SKM-1 (cell line): ENCODE measurements around the gene SMYD1.

Experiments used
- DNase-seq: peaks from one replicate; lab custom pipeline; 2025; ENCODE audit not compliant: unreplicated experiment; lab: John Stamatoyannopoulos, UW

SMYD1 gene

DNA sequence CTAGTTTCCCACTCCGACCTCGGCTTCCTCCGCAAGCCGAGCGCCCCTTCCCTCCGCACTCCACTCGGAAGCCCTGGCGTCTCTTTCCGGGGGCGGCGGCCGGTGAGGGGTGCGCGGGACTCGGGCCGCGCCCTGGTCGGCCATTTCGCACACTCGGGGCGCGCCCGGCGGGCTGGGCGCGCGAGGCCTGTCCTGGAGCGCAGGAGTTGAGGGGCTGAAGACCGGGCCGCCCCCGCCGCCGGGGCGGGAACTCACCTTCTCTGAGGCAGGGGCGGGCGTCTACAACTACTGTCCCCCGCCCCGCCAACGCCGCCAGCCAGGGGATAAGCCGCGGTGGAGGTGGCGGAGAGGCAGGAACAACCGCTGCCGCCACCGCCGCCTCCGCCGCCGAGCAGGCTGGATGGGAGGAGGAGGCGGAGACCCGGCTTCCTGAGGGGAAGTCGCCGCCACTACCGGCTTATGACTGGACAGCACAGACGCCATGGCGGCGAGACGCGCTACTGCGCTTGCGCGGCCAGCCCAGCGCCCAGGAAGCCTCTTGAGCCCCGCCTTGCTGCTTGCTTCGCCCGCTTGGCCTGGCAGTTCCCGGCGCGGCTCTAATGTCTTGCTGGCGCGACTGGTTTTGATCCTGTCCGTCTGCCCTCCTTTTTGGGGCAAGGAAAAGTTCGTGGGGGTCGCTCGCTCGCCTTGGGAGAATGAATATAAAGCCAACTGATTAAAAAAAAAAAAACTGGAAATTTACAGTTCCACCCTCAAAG lies 12.1 kb upstream of the SMYD1 start, which contains the start of gene KRCC1:
TSS of gene KRCC1 (minus strand) at position 413 of the 758 bp plus-strand sequence. CDS start 27,220 bp downstream, outside the sequence.
- DNase-seq = peak; percentile 90

DNA sequence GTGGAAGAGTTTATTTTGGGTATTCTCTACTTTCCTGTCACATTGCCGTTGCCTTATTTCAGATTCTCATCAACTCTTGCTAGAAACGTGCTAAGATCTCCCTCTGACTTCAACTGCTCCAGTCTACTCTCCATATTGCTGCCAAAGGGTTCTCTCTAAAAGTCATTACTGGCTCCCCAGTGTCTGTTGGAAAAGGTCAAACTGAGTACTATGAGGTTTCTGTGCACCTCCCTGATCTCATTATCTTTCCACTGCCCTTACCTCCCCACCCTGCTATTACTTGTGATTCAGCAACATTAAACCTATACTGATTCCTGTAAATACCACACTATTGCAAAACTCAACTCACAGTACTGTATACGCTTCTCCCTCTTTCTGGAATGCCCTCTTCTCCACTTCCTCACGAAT lies 10.2 kb upstream of the SMYD1 start:
- DNase-seq = no peak

DNA sequence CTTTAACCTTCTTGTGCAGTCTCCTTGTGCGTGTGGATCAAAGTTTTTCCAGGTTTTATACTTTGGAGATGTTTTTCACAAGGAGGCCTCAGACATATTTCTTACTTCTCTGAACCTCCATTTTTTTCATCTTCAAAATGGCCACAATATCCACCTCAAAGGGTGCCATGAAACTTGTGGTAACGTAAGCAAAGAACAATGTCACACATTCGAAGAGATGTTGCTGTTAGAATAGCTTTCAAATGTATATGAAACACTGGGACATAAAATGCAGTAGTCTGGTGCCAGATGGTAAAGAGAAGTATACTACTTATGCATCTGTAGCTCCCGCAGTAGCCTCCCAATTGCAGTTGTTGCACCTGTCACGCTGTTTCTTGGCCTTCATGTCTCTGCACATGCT lies 9.4 kb upstream of the SMYD1 start:
- no peak for DNase-seq

DNA sequence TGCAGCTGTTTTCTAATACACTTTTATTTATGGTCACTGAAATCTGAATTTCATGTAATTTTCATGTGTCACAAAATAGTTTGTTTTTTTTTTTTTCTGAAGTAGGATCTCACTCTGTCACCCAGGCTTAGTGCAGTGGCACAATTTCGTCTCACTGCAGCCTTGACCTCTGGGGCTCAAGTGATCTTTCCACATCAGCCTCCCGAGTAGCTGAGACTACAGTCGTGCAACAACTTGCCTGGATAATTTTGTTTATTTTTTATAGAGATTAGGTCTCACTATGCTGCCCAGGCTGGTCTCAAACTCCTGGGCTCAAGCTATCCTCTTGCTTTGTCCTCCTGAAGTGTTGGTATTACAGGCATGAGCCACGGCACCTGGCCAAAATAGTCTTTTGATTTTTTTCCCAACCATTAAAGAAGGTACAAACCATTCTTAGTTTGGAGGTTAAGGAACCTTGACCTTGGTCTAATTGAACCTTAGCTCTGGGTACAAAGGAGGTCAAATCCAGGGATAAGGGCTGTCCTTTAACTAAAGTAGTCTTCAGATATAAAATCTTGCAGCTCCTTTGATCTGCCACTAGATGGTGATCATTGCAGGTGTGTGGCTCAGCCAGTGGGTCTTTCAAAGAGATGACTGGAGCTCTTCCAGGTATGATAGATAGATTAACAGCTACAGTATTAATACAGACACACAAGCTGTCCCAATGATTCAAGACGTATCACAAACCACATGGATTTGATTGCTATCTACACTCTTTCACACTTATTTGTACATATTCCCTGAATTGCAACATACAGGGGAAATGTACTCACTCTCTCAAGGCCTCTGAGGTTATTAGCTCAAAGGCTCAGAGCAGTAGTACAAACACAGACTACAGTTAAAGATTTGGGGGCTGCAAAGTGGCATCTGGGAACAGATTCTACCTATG lies 7.4 kb upstream of the SMYD1 start:
- DNase-seq = peak; percentile 85

DNA sequence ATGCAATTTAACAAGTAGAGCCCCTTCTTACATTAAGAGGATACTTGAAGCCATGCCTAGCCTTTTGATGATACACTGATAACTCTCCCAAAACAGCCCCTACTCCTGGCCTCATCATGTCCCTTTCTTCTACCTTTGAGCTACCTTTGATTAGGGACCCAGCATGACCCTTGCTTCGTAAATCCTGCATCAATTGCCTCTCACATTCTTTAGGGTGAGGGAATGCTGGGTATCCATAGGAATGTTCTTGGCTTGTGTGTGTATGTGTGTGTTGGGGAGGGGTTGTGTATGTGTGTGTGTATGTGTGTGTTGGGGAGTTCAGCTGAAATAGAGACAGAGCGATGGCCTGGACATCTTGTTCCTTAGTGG lies 6.7 kb upstream of the SMYD1 start:
- no peak for DNase-seq

DNA sequence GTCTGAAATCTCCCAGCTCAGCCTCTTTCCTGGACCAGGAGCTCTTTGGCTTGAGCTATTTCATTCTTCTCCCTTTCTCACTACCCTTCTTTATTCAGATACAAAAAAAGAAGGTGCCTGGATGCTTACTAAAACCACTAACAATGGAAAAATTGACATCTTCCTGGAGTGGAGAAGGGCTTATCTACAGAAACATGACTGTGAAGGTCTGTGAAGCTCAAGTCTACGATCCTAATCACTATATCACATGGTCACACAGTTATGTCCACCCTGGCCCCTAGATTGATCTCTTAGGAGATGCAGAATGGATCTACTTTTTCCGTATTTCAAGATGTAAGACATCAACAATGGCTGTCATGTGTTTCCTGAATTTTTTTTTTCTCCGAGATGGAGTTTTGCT lies 6.3 kb upstream of the SMYD1 start:
- no peak for DNase-seq

DNA sequence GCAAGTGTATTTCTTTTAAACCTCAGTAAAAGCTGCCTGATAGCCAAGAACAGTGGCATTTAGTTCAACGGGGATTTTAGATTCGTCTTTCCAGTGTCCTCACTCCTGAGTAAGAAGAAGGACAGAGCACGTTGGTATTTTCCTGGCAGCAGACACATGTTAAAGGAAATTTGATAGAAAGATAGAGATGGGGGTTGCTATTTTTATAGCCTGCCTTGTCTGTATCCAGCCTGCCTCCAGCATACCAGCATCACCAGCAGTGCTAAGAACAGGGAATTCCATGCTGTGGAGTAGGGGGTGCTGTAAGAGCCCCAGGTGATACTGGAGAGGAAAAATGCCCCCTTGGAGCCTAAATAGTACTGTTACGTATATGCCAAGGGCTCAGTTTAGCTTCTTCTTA lies 1.1 kb upstream of the SMYD1 start:
- DNase-seq = no peak

DNA sequence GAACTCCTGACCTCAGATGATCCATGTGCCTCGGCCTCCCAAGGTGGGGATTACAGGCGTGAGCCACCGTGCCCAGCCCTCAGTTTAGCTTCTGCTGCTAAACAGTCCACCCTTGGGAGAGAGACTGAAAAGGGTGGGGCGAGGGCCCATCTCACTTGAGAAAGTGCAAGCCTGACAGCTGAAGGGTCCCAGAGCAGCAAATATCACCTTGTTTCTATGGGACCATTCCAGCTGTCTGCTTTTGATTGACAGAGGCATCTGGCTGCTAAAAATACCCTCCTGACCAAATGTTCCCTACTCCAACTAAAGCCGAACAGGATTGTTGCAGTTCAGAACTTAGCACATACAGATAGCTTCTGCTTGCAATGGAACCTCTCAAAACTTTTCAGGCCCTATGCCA lies 436 bp upstream of the SMYD1 start:
- no peak for DNase-seq

DNA sequence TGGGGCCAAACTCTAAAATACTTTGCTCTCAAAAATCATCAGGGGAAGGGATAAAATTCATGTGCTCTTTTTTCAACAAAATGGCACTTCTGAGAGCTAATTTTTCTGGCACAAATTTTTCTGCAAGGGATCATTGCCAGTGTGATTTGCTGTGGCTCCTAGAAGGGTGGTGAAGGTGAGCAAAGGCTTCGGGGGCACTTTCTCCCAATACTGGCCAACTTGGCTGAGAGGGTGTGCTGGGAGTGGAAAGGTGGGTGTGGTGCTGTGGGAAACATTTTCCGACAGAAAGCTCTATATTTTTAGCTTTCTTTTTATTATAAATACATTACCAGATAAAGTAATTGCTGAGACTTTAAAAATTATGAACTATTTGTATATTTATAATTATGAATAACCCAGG lies 419 bp downstream of the SMYD1 start:
- no peak for DNase-seq

DNA sequence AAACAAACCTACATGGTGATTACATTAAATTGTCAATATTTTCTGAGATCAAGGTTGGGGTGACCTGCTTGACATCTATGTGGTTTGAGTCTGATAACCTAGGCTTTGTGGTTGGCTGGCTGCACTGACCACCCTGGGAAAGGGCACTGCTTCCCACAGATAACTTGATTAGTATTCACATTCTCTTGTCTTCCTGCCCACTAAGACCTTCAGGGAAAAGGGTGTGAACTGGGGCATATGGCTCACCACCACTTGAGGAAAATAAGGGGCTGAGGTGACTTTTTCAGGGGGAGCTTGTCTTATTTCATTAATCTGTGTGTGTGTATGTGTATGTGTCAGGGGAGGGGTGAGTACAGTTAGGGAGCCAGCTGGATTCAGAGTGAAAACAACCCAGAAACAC lies 1.5 kb downstream of the SMYD1 start:
- no peak for DNase-seq

DNA sequence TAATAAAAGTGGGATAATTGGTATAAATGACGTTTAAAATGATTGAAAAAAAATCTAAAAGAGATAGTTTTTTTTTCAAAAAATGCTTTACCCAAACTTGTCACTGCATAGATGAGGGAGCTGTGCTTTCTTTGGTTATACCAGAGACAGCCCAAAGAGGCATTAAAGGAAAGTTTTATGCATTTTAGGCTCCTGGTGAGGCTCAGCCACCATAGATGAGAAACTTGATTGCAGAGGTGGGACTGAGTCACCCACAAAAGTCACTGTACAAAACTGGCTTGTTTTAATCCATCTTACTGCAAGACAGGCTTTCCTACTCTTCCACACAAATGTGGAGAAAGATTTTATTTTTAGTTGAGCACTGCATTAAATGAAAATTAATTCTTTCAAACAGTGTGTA lies 2.4 kb downstream of the SMYD1 start:
- DNase-seq = no peak

DNA sequence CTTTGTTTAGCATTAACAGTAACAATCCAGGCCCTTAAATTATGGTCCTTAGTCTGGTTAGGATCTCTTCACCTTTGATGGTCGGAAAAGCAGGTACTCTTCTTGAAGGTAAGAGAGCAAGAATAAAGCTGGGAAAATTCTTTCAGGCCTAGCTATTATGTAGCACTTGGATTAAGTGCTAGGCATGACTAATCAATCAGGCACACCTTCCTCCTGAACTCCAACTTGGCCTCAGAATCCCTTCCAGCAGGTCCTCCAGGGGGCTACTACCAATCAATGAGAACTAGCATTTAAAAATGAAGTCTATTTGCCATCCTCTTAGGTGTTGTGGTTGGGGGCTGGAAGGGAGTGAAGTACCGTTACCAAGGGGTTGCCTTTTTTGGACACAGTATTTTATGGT lies 3.7 kb downstream of the SMYD1 start:
- DNase-seq = no peak

DNA sequence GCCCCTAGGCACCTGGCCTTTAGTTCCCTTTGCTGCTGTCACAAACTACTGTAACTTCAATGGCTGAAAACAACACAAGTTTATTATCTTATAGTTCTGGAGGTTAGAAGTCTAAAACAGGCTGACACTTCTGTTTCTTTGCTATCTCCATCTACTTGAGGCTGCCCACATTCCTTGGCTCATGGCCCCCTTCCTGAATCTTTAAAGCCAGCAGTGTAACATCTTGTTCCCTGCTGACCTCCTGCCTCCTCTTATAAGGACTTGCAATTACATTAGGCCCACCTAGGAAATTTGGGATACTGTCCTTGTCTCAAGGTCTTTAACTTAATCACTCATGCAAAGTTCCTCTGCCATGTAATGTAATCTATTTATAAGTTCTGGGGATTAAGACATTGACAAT lies 6.5 kb downstream of the SMYD1 start:
- no peak for DNase-seq

DNA sequence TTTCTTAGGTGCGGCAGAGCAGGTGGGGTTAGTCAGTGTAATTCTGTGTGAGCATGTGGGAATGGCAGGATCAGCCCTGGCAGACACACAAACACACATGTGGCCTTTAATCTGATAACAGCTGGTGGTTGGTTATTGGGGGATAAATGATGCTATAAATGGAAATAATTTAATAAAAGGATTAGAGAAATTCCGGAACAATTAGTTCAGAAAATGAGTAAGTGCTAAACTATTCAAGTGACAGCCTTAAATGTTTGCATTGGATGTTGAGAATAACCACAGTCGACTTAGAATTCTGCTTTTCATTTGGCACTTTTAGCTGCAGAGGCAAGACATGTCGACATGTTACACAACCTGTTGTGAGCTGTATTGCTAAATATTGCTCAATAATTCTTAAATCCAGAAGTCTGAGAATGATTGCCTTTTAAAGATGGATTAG lies 7.2 kb downstream of the SMYD1 start:
- peak; percentile 91 for DNase-seq

DNA sequence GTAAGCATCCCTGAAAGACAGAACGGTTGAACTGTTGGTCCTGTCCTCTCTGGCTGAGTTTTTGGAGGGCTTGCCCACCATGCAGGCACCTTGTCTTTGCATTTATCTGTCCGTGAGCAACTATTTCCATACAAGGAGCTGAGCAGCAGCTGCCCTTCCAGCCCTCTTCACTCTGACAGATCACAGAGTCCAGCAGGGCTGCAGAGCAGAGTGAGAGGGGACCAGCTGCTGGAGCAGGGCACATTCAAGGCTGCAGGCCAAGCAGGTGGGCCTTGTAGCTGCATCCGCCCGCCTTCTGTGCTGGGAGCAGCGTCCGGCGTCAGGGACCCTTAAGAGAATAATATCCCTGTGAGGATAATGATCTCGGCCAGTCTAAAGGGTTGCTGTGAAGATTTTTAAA lies 9.5 kb downstream of the SMYD1 start:
- DNase-seq = no peak

DNA sequence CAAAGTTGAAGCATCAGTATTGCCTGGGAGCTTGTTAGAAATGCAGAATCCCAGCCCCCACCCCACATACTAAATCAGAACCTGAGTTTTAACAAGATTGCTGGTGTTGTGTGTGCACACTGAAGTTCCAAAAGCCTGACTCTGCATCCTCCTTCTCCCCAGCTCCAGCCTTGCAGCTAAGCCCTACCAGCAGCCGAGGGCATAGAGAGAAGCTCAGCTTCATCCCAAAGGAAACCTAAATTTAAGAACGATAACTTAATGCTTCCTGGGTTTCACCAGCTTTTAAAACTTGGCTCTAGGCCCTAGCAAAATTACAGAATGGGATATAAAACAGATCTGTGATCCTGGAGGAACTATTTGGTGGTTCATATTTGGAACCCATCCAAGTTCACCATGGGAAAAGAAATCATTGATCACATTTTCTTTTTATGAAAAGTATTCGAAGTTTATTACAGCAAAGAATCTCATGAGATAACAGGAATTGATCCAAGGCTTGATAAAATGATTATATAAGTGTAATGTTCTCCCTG lies 11.1 kb downstream of the SMYD1 start:
- no peak for DNase-seq

DNA sequence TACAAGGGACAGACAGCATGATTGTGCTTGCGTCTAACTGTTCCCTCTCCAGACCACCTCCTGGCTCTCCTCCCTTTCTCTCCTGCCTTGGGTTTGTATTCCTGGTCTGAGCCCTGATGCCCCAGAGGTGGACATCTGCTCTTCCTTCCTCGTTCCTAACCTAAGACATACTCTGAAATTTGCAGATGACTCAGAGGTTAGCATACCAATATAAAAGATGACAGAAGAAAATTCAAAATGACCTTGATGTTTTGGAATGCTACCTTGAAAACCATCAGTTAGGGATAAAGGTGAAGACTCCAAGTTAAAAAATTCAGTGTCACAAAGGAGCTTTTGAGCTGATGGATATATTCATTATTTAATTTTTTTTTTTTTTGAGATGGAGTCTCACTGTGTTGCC lies 12.9 kb downstream of the SMYD1 start:
- DNase-seq = no peak

DNA sequence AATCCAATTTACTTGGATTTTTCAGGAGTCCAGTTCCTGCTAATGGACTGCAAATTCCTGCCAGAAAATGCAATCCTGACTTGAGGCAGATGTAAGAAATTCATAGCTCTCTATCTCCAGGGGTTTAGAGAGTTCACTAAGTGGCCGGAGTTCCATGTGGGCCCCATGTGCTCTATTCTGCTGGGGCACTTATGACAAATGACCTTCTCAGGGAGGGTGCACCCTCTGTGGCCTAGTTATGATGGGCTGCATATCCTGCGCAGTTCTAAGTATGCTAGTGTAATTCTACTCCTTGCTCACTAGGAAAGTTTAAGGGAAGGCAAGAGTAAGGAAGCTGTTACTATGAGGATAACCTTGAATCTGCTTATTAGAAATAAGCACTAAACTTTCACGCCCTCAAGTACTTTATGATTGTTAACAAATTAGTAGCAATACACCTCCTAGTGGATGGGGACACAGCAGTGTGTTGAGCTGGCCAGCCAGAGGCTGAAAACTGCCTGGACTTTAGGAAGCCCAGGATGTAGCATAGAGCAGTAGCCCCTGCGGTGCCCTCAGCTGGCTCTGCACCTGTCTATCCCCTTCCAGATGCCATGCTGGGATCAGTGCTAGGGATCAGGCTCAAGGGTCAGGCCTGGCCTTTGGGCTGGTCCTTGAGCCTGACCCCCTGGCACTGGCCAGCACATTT lies 14.4 kb downstream of the SMYD1 start:
- no peak for DNase-seq

DNA sequence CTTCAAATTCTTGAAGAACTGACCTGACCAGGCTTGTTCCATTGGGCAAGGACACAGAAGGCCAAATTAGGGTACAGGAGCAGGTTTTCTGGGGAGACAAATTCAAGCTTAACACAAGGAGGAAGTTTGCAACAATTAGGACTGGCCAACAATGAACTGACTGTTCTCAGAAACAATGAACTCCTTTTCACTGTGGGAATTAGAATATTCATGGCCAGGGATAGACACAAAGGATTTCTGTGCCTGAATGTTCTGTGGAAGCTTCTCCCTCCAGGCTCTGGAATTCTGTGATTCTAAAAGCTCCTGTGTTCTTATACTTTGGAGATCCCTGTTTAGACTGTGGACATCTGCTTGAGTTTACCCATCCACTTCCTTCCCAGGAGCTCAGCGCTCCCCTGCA lies 15.2 kb downstream of the SMYD1 start:
- DNase-seq = no peak

DNA sequence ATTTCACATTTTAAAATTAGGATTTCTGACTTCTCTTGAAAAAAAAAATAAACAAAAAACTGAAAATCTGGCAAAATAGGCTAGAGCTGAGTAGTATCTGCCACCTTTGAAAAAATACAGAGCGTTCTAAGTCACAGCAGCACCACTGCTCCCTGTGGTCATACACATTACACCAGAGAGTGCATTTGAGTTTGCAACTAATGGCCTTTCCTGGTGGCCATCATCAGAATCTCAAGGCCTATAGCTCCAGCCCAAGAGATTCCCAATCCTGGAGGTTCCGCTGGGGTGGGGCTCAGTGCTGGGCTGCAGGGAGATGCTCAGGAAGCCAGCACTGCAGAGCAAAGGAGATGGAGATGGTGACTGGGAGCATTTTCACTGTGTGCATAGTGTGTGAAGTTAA lies 17.5 kb downstream of the SMYD1 start:
- DNase-seq = no peak

DNA sequence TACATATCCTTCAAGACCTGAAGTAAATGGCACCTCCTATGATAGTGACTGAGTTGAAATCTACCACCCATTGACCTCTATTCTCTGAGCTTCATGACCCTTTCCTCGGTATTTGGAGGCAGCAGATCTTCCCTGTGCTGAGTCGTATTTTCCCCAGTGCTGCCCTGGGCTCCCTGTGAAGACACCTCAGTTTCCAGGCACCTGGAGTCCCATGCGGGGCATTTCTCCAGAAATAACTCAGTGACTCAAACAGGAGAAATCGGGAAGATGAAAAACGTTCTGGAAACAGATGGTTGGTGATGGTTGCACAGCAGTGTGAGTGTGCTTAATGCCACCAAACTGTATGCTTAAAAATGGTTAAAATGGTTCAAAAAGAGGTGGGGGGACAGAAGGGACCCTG lies 18.0 kb downstream of the SMYD1 start:
- DNase-seq = no peak
